Thoracic aorta (tissue), 2 donors: ENCODE results near the gene BABAM2. TPM values are rescaled to one million over a fixed set of nuclear protein-coding genes. Genes with fewer than 3 reads are reported as not detected.

Experiments used
- ATAC-seq: fragments of 150-250 bp; one replicate; pipeline ENCODE4 v1.8.0; 2017; ENCODE audit warnings: low read depth; ENCODE audit not compliant: insufficient number of reproducible peaks, low FRiP score
- DNase-seq: peaks from one replicate; pipeline ENCODE4 v3.0.0-alpha.2; 2020; ENCODE audit warnings: low spot score
- H3K27ac ChIP-seq, 2 donors: fragments of 200-600 bp; sonication (generic); 1 replicate in 1 of 2; 2 replicates in 1 of 2; pipeline ENCODE4 v1.5.1; 2016; ENCODE audit warnings: mild to moderate bottlenecking in 2 of 2, moderate library complexity in 2 of 2
- H3K27me3 ChIP-seq: fragments of 200-600 bp; sonication (generic); replicated peaks from 2 replicates; pipeline ENCODE4 v1.6.0; 2016; ENCODE audit warnings: mild to moderate bottlenecking; ENCODE audit not compliant: insufficient read depth
- H3K36me3 ChIP-seq: fragments of 200-600 bp; sonication (generic); one replicate; pipeline ENCODE4 v1.5.1; 2016
- H3K4me1 ChIP-seq, 2 donors: fragments of 200-600 bp; sonication (generic); 1 replicate in 1 of 2; 2 replicates in 1 of 2; pipeline versions ENCODE4 v1.5.1 to v1.6.0; 2016; ENCODE audit warnings: low read depth in 2 of 2, mild to moderate bottlenecking in 1 of 2; ENCODE audit not compliant: control insufficient read depth in 1 of 2
- H3K4me3 ChIP-seq: fragments of 200-600 bp; sonication (generic); 2 replicates; pipeline ENCODE4 v1.5.1; 2016; ENCODE audit warnings: mild to moderate bottlenecking
- H3K9me3 ChIP-seq: fragments of 200-600 bp; sonication (generic); 2 replicates; pipeline ENCODE4 v1.5.1; 2016
- CTCF ChIP-seq: fragments of 200-600 bp; sonication (generic); IDR thresholded peaks from one replicate; pipeline ENCODE4 v1.5.1; 2019; ENCODE audit warnings: antibody characterized with exemption
- total RNA-seq, 2 donors: library from RNA; depleted of rRNA; stranded (reverse); fragments of >200 nt; gene quantifications; one replicate each; pipeline versions ENCODE4 v1.1.0 to v1.2.3, GENCODE V29; 2016

Gene BABAM2
- total RNA-seq, 2 donors from 2014 or later = 24.7 to 32.8 TPM

- Histone ChIP-seq H3K27me3 (no peaks in the 10 kb centered on the region), H3K4me3 (no peak overlapping the region), H3K9me3 (no peaks in the 10 kb centered on the region), H3K27ac (peak overlapping the region; percentile 84 to 85), H3K4me1 (peaks cover 16 to 20% of the 10 kb centered on the region in 2 donors), H3K36me3 (no peaks in the 10 kb centered on the region)
- no peak for TF ChIP-seq CTCF
- DNase-seq (no peak), ATAC-seq (no peak)
Observed at GRCh38 chr2:28354920-28355520, 464.5 kb downstream of the BABAM2 start.

GRCh38 chr2:28355521-28356094 is 465.1 kb downstream of the BABAM2 start:
- H3K27me3 ChIP-seq = no peaks in the 10 kb centered on the region
- H3K27ac ChIP-seq = peak overlapping the region; percentile 84 to 85
- H3K36me3 ChIP-seq = no peaks in the 10 kb centered on the region
- no peaks in the 10 kb centered on the region for H3K9me3 ChIP-seq
- ATAC-seq (no peak), DNase-seq (no peak)
- H3K4me1 ChIP-seq = peaks cover 16 to 20% of the 10 kb centered on the region in 2 donors
- no peak for TF ChIP-seq CTCF
- no peak overlapping the region for H3K4me3 ChIP-seq

- peaks cover 16 to 20% of the 10 kb centered on the region in 2 donors for H3K4me1 ChIP-seq
- H3K9me3 ChIP-seq = no peaks in the 10 kb centered on the region
- H3K27me3 ChIP-seq = no peaks in the 10 kb centered on the region
- DNase-seq (peak; percentile 84), ATAC-seq (peak; percentile 80)
- peak overlapping the region; percentile 84 to 85 for H3K27ac ChIP-seq
- H3K36me3 ChIP-seq = no peaks in the 10 kb centered on the region
- no peak overlapping the region for H3K4me3 ChIP-seq
- TF ChIP-seq CTCF = no peak
Observed at GRCh38 chr2:28356095-28356911, 465.8 kb downstream of the BABAM2 start.

- Histone ChIP-seq H3K27me3 (no peaks in the 10 kb centered on the region), H3K9me3 (no peaks in the 10 kb centered on the region), H3K4me1 (peaks cover 16 to 20% of the 10 kb centered on the region in 2 donors), H3K4me3 (no peak overlapping the region), H3K27ac (peak overlapping the region; percentile 84 to 85), H3K36me3 (no peaks in the 10 kb centered on the region)
- no peak for TF ChIP-seq CTCF
- DNase-seq (no peak), ATAC-seq (no peak)
Observed at GRCh38 chr2:28357055-28357454, 466.5 kb downstream of the BABAM2 start.
